ENCODE results near the gene ZC2HC1C. TPM values are rescaled to one million over a fixed set of nuclear protein-coding genes. Genes with fewer than 3 reads are reported as not detected.

The ZC2HC1C gene
- total and polyA plus RNA-seq, 2 experiments from 2014 or later = 0.90 to 2.8 TPM

- no peak for TF ChIP-seq ZNF462 (CRISPR knock-in tag; IDR thresholded peaks at IDR 0.05)
- TF ChIP-seq ZNF331 (CRISPR knock-in tag; IDR thresholded peaks at IDR 0.05; ENCODE audit: low read depth) = no peak
- TF ChIP-seq NANOG (IDR thresholded peaks at IDR 0.05; ENCODE audit: borderline replicate concordance) = no peak
- no peak for TF ChIP-seq POLR2AphosphoS5 (IDR thresholded peaks at IDR 0.05; ENCODE audit: low read depth)
- TF ChIP-seq EZH2 (IDR thresholded peaks at IDR 0.05; ENCODE audit: low read depth, unreplicated experiment) = no peak
Measured at GRCh38 chr14:75048101-75048500, 21.3 kb upstream of the ZC2HC1C start (continued).

GRCh38 chr14:75049136-75049535 lies 20.3 kb upstream of the ZC2HC1C start:
- no peak overlapping the region for H2AFZ ChIP-seq
- no peaks in the 10 kb centered on the region for H3F3A ChIP-seq (replicated peaks; ENCODE audit: low read depth)
- DNase-seq (ENCODE audit: low spot score) (no peak), ATAC-seq (no peak)
- 0 out of 2 replicates have a peak, but pooled peaks cover 2% of the 10 kb centered on the region for H4K20me1 ChIP-seq (replicated peaks; ENCODE audit: insufficient read depth)
- peaks cover 3% of the 10 kb centered on the region for H3K27me3 Mint-ChIP-seq (ENCODE audit: insufficient read depth, low read depth, poor library complexity)
- H3K27ac ChIP-seq (ENCODE audit: low read depth) = no peak overlapping the region
- no peaks in the 10 kb centered on the region for H3K4me1 ChIP-seq (ENCODE audit: insufficient read depth)
- no peak overlapping the region for H3K4me3 Mint-ChIP-seq
- H3K4me1 Mint-ChIP-seq = no peaks in the 10 kb centered on the region; the same call in 2 of the 3 replicates
- no peaks in the 10 kb centered on the region for H3K36me3 Mint-ChIP-seq (ENCODE audit: low read depth)
- H3K9me2 ChIP-seq (ENCODE audit: insufficient read depth) = no peaks in the 10 kb centered on the region
- no peak overlapping the region for H3K4me2 ChIP-seq
- H3K27ac Mint-ChIP-seq = no peak overlapping the region
- H3K4me3 ChIP-seq = no peak overlapping the region
- H3K9me3 Mint-ChIP-seq = no peaks in the 10 kb centered on the region; the same call in 1 of the 3 replicates
- no peaks in the 10 kb centered on the region for H3K36me3 ChIP-seq (ENCODE audit: insufficient read depth)
- 0 out of 2 replicates have a peak, but pooled peaks cover 6% of the 10 kb centered on the region for H3K79me2 ChIP-seq (replicated peaks; ENCODE audit: insufficient read depth)
- H3K27me3 ChIP-seq (ENCODE audit: insufficient read depth) = no peaks in the 10 kb centered on the region
- no peak for TF ChIP-seq ZNF114 (CRISPR knock-in tag; IDR thresholded peaks at IDR 0.05)
- no peak for TF ChIP-seq NANOG (IDR thresholded peaks at IDR 0.05; ENCODE audit: borderline replicate concordance)
- TF ChIP-seq STAT1 (IDR thresholded peaks at IDR 0.05; ENCODE audit: unreplicated experiment) = no peak
- TF ChIP-seq EZH2phosphoT487 (IDR thresholded peaks at IDR 0.05; ENCODE audit: unreplicated experiment) = no peak
- no peak for TF ChIP-seq ZNF462 (CRISPR knock-in tag; IDR thresholded peaks at IDR 0.05)
- TF ChIP-seq ZNF331 (CRISPR knock-in tag; IDR thresholded peaks at IDR 0.05; ENCODE audit: low read depth) = no peak
- no peak for TF ChIP-seq ETS1 (IDR thresholded peaks at IDR 0.05)
- TF ChIP-seq POLR2AphosphoS5 (IDR thresholded peaks at IDR 0.05; ENCODE audit: low read depth) = no peak
